Upper lobe of left lung (tissue), 6 donors: ENCODE data around the gene PALLD. TPM values are rescaled to one million over a fixed set of nuclear protein-coding genes. Genes with fewer than 3 reads are reported as not detected.

Experiments
- ATAC-seq, 2 donors: fragments of 200-7000 bp; cut with Tn5 transposase; one replicate each; pipeline ENCODE4 v1.9.1; 2022; ENCODE audit warnings: mild to moderate bottlenecking in 2 of 2, moderate library complexity in 2 of 2; ENCODE audit not compliant: low FRiP score in 2 of 2
- DNase-seq, 2 donors: peaks; one replicate each; pipeline ENCODE4 v3.0.0-alpha.2; 2019 to 2020
- H3K27ac ChIP-seq, 4 donors: fragments of 200-600 bp; sonication (generic); one replicate each; pipeline ENCODE4 v1.5.1; 2016 to 2019
- H3K27me3 ChIP-seq, 4 donors: fragments of 200-600 bp; sonication (generic); one replicate each; pipeline ENCODE4 v1.5.1; 2017 to 2019
- H3K36me3 ChIP-seq, 4 donors: fragments of 200-600 bp; sonication (generic); one replicate each; pipeline ENCODE4 v1.5.1; 2016 to 2019
- H3K4me1 ChIP-seq, 4 donors: fragments of 200-600 bp; sonication (generic); one replicate each; pipeline ENCODE4 v1.5.1; 2018 to 2019
- H3K4me3 ChIP-seq, 4 donors: fragments of 200-600 bp; sonication (generic); one replicate each; pipeline ENCODE4 v1.5.1; 2017 to 2019; ENCODE audit warnings: mild to moderate bottlenecking in 2 of 4, moderate library complexity in 1 of 4
- H3K9me3 ChIP-seq, 4 donors: fragments of 200-600 bp; sonication (generic); one replicate each; pipeline ENCODE4 v1.5.1; 2018 to 2019
- CTCF ChIP-seq, 6 experiments: fragments of 450-650 bp in 4 of 6; fragments of 200-600 bp in 2 of 6; sonication (generic) in 2 of 6; IDR thresholded peaks; one replicate each; pipeline ENCODE4 v1.5.1; 2016 to 2019; ENCODE audit warnings: antibody characterized with exemption in 6 of 6
- EP300 ChIP-seq, 4 donors: sonication (generic); formaldehyde crosslinking; IDR thresholded peaks; one replicate each; pipeline ENCODE4 v1.5.1; 2017; ENCODE audit warnings: antibody characterized with exemption in 4 of 4, control low read depth in 2 of 4
- POLR2A ChIP-seq, 4 donors: fragments of 450-650 bp; IDR thresholded peaks; one replicate each; pipeline ENCODE4 v1.5.1; 2016 to 2017; ENCODE audit warnings: antibody characterized with exemption in 4 of 4, mild to moderate bottlenecking in 2 of 4
- POLR2AphosphoS5 ChIP-seq, 2 donors: sonication (generic); formaldehyde crosslinking; IDR thresholded peaks; one replicate each; pipeline ENCODE4 v1.5.1; 2017; ENCODE audit warnings: antibody characterized with exemption in 2 of 2
- WGBS, 2 donors: methylation state at CpG; one replicate each; pipeline ENCODE4 v1.1.5; 2017 to 2018; 5-methylcytosine and 5-hydroxymethylcytosine counted together
- total RNA-seq, 6 donors: library from RNA; depleted of rRNA in 4 of 6; stranded (reverse); fragments of >200 nt in 4 of 6; gene quantifications; one replicate each; pipeline versions ENCODE4 v1.1.0 to v1.2.1, GENCODE V29; 2016 to 2021
- donor health status: DM: no; HTN: no; CAD: no; lungs with moderate emphysema.
- donor health status: DM: no; HTN: yes; CAD: no; lungs with severe emphysema.

PALLD gene
- total RNA-seq, 6 donors from 2014 or later: 63.9 to 175 (median 134) TPM

- DNase-seq (no peak), ATAC-seq (no peak)
- TF ChIP-seq EP300 (IDR thresholded peaks at IDR 0.05) (no peak), CTCF (IDR thresholded peaks at IDR 0.05) (no peak), POLR2A (IDR thresholded peaks at IDR 0.05) (no peak), POLR2AphosphoS5 (IDR thresholded peaks at IDR 0.05) (no peak)
- WGBS, 2 donors: 46 to 50% methylated on average over 8 of the region's 8 CpGs
- Histone ChIP-seq H3K4me1 (no peaks in the 10 kb centered on the region), H3K36me3 (no peaks in the 10 kb centered on the region), H3K9me3 (no peaks in the 10 kb centered on the region), H3K27me3 (no peaks in the 10 kb centered on the region), H3K4me3 (no peak overlapping the region), H3K27ac (no peak overlapping the region)
Measured at GRCh38 chr4:168693750-168694490, 197.1 kb downstream of the PALLD start.

- Histone ChIP-seq H3K4me3 (no peak overlapping the region), H3K4me1 (no peaks in the 10 kb centered on the region), H3K27me3 (no peaks in the 10 kb centered on the region), H3K9me3 (no peaks in the 10 kb centered on the region), H3K27ac (no peak overlapping the region), H3K36me3 (no peaks in the 10 kb centered on the region)
- DNase-seq: no peak
- WGBS, 2 donors: 82 to 85% methylated on average over 4 of the region's 4 CpGs
- ATAC-seq: peak; percentile 14 to 55
- TF ChIP-seq EP300 (IDR thresholded peaks at IDR 0.05) (no peak), CTCF (IDR thresholded peaks at IDR 0.05) (no peak), POLR2AphosphoS5 (IDR thresholded peaks at IDR 0.05) (no peak), POLR2A (IDR thresholded peaks at IDR 0.05) (no peak)
Measured at GRCh38 chr4:168694667-168695066, 197.8 kb downstream of the PALLD start.

GRCh38 chr4:168695288-168695687, 198.4 kb downstream of the PALLD start:
- no peak for TF ChIP-seq EP300 (IDR thresholded peaks at IDR 0.05)
- no peak for TF ChIP-seq POLR2A (IDR thresholded peaks at IDR 0.05)
- no peak for TF ChIP-seq POLR2AphosphoS5 (IDR thresholded peaks at IDR 0.05)
- TF ChIP-seq CTCF (IDR thresholded peaks at IDR 0.05): no peak
- WGBS, 2 donors: 70 to 80% methylated on average over 2 of the region's 2 CpGs
- DNase-seq (no peak), ATAC-seq (no peak)
- H3K4me3 ChIP-seq: no peak overlapping the region
- no peaks in the 10 kb centered on the region for H3K4me1 ChIP-seq
- H3K9me3 ChIP-seq: no peaks in the 10 kb centered on the region
- no peak overlapping the region for H3K27ac ChIP-seq
- H3K27me3 ChIP-seq: no peaks in the 10 kb centered on the region
- no peaks in the 10 kb centered on the region for H3K36me3 ChIP-seq

- TF ChIP-seq CTCF (IDR thresholded peaks at IDR 0.05) (no peak), POLR2A (IDR thresholded peaks at IDR 0.05) (no peak), EP300 (IDR thresholded peaks at IDR 0.05) (no peak), POLR2AphosphoS5 (IDR thresholded peaks at IDR 0.05) (no peak)
- H3K9me3 ChIP-seq: no peaks in the 10 kb centered on the region
- no peaks in the 10 kb centered on the region for H3K4me1 ChIP-seq
- no peak overlapping the region for H3K27ac ChIP-seq
- ATAC-seq (no peak), DNase-seq (no peak)
- no peaks in the 10 kb centered on the region for H3K36me3 ChIP-seq
- H3K27me3 ChIP-seq: no peaks in the 10 kb centered on the region
- H3K4me3 ChIP-seq: no peak overlapping the region
- WGBS, 2 donors: 52 to 68% methylated on average over 1 of the region's 1 CpG
Measured at GRCh38 chr4:168696280-168696679, 199.4 kb downstream of the PALLD start.

GRCh38 chr4:168696826-168697225, 200.0 kb downstream of the PALLD start:
- Histone ChIP-seq H3K27ac (no peak overlapping the region), H3K27me3 (no peaks in the 10 kb centered on the region), H3K4me3 (no peak overlapping the region), H3K9me3 (no peaks in the 10 kb centered on the region), H3K4me1 (no peaks in the 10 kb centered on the region), H3K36me3 (no peaks in the 10 kb centered on the region)
- ATAC-seq (no peak), DNase-seq (no peak)
- WGBS, 2 donors: 88 to 90% methylated on average over 4 of the region's 4 CpGs
- TF ChIP-seq POLR2A (IDR thresholded peaks at IDR 0.05) (no peak), CTCF (IDR thresholded peaks at IDR 0.05) (no peak)
